EL (cell line): ENCODE results near the gene APH1B.

Source experiments
- DNase-seq: peaks from one replicate; pipeline ENCODE4 v3.0.0-alpha.2; 2016

The APH1B gene

GRCh38 chr15:63357061-63357460, 79.7 kb downstream of the APH1B start:
- DNase-seq: no peak

- DNase-seq: no peak
These were observed 80.3 kb downstream of the APH1B start for GRCh38 chr15:63357731-63358130.

- DNase-seq: no peak
These were observed 81.0 kb downstream of the APH1B start for GRCh38 chr15:63358241-63359029.
